Measurements from ENCODE around the gene HDGFL3. TPM values are rescaled to one million over a fixed set of nuclear protein-coding genes. Genes with fewer than 3 reads are reported as not detected.

Gene HDGFL3
- total and polyA plus RNA-seq, 9 donors: 24.7 to 67.6 (median 52.6) TPM

GRCh38 chr15:83203543-83203942 lies 4.1 kb downstream of the HDGFL3 start:
- intact Hi-C loops (cut with DNase I): no loop called here
- Histone ChIP-seq H3K36me3 (no peaks in the 10 kb centered on the region), H3K4me3 (no peak overlapping the region), H3K27ac (no peak overlapping the region), H3K9me3 (no peaks in the 10 kb centered on the region), H3K4me1 (ENCODE audit: insufficient read depth) (peaks cover 2% of the 10 kb centered on the region), H3K27me3 (no peaks in the 10 kb centered on the region)
- TF ChIP-seq POLR2A (IDR thresholded peaks at IDR 0.05) (no peak), EP300 (IDR thresholded peaks at IDR 0.05) (no peak)
- TF ChIP-seq, protein P1, sequence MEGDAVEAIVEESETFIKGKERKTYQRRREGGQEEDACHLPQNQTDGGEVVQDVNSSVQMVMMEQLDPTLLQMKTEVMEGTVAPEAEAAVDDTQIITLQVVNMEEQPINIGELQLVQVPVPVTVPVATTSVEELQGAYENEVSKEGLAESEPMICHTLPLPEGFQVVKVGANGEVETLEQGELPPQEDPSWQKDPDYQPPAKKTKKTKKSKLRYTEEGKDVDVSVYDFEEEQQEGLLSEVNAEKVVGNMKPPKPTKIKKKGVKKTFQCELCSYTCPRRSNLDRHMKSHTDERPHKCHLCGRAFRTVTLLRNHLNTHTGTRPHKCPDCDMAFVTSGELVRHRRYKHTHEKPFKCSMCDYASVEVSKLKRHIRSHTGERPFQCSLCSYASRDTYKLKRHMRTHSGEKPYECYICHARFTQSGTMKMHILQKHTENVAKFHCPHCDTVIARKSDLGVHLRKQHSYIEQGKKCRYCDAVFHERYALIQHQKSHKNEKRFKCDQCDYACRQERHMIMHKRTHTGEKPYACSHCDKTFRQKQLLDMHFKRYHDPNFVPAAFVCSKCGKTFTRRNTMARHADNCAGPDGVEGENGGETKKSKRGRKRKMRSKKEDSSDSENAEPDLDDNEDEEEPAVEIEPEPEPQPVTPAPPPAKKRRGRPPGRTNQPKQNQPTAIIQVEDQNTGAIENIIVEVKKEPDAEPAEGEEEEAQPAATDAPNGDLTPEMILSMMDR (IDR thresholded peaks at IDR 0.05): no peak
- 88 to 93% (median 92%) methylated on average over 4 of the region's 4 CpGs for WGBS, 3 donors
- DNase-seq: no peak

DNA sequence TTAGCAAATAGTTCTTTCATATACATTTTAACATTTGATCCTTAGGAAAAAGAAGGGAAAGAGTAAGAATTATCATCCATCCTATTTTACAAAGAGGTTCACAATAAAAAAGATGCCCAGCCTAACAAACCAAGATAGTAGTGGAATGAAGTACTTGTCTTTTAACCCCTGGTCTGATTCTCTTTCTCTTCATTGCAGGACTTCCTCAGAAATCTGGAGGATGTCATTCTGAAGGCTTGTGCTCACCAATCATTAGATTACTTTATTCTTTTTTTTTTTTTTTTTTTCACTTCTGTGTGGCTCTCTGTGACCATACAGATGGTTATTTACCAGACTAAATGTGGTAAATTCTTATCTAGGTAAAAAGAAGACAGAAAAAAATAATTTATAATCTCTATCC lies 7.0 kb downstream of the HDGFL3 start:
- Histone ChIP-seq H3K36me3 (no peaks in the 10 kb centered on the region), H3K4me1 (ENCODE audit: insufficient read depth) (peaks cover 8% of the 10 kb centered on the region), H3K27me3 (no peaks in the 10 kb centered on the region), H3K9me3 (no peaks in the 10 kb centered on the region), H3K4me3 (no peak overlapping the region), H3K27ac (no peak overlapping the region)
- TF ChIP-seq EP300 (IDR thresholded peaks at IDR 0.05): no peak
- no peak for TF ChIP-seq POLR2A (IDR thresholded peaks at IDR 0.05)
- TF ChIP-seq, protein P1 (IDR thresholded peaks at IDR 0.05): no peak
- DNase-seq: no peak
- intact Hi-C loops (cut with DNase I): no loop called here

GRCh38 chr15:83200162-83200561 lies 7.5 kb downstream of the HDGFL3 start:
- Histone ChIP-seq H3K9me3 (no peaks in the 10 kb centered on the region), H3K27me3 (no peaks in the 10 kb centered on the region), H3K27ac (no peak overlapping the region), H3K36me3 (no peaks in the 10 kb centered on the region), H3K4me1 (ENCODE audit: insufficient read depth) (peaks cover 8% of the 10 kb centered on the region), H3K4me3 (no peak overlapping the region)
- no peak for DNase-seq
- 92 to 96% (median 96%) methylated on average over 7 of the region's 7 CpGs for WGBS, 3 donors
- TF ChIP-seq, protein P1 (IDR thresholded peaks at IDR 0.05): no peak
- TF ChIP-seq POLR2A (IDR thresholded peaks at IDR 0.05): no peak
- TF ChIP-seq EP300 (IDR thresholded peaks at IDR 0.05): no peak
- intact Hi-C loops (cut with DNase I): no loop called here

- Histone ChIP-seq H3K4me3 (no peak overlapping the region), H3K27me3 (no peaks in the 10 kb centered on the region), H3K4me1 (ENCODE audit: insufficient read depth) (peaks cover 8% of the 10 kb centered on the region), H3K36me3 (no peaks in the 10 kb centered on the region), H3K9me3 (no peaks in the 10 kb centered on the region), H3K27ac (no peak overlapping the region)
- 86 to 92% (median 88%) methylated on average over 1 of the region's 1 CpG for WGBS, 3 donors
- intact Hi-C loops (cut with DNase I): no loop called here
- TF ChIP-seq, protein P1 (IDR thresholded peaks at IDR 0.05): no peak
- no peak for TF ChIP-seq EP300 (IDR thresholded peaks at IDR 0.05)
- TF ChIP-seq POLR2A (IDR thresholded peaks at IDR 0.05): no peak
- DNase-seq: no peak
These were observed 8.3 kb downstream of the HDGFL3 start for GRCh38 chr15:83199288-83199687.

- Histone ChIP-seq H3K27ac (no peak overlapping the region), H3K4me3 (no peak overlapping the region), H3K4me1 (ENCODE audit: insufficient read depth) (peaks cover 8% of the 10 kb centered on the region), H3K36me3 (no peaks in the 10 kb centered on the region), H3K27me3 (no peaks in the 10 kb centered on the region), H3K9me3 (no peaks in the 10 kb centered on the region)
- 48 to 63% (median 48%) methylated on average over 3 of the region's 3 CpGs for WGBS, 3 donors
- intact Hi-C loops (cut with DNase I): no loop called here
- no peak for DNase-seq
- TF ChIP-seq POLR2A (IDR thresholded peaks at IDR 0.05) (no peak), EP300 (IDR thresholded peaks at IDR 0.05) (no peak)
- TF ChIP-seq, protein P1 (IDR thresholded peaks at IDR 0.05): no peak
These were observed 9.1 kb downstream of the HDGFL3 start for GRCh38 chr15:83198476-83198875.

All from ovary (tissue), 9 donors.